RPMI7951 (cell line): ENCODE results near the gene FAM20A. TPM values are rescaled to one million over a fixed set of nuclear protein-coding genes. Genes with fewer than 3 reads are reported as not detected.

Experiments
- DNase-seq: peaks from one replicate; pipeline ENCODE4 v3.0.0-alpha.2; 2012; ENCODE audit warnings: low read depth
- total RNA-seq: library from RNA; depleted of rRNA; stranded (reverse); fragments of >200 nt; shearing (Covaris generic); gene quantifications from 2 replicates; pipeline ENCODE4 v1.2.3, GENCODE V29; 2014

Gene FAM20A
- total RNA-seq, 1 experiment from 2014 or later, result 0.36 TPM

DNA sequence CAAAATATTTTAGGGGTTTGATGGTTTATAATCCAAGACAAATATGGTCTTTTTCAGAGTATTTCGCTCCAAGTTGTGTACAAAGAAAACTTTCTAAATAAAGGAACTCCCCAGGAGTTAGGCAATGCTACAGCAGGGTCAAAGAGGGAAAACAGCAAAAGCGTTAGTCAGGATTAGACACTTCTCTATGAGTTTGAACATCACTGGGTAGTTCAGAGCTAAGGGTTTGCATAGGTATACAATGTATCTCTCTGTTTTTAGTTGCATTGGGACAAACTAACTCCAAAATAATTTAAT lies 34.8 kb downstream of the FAM20A start:
- DNase-seq, result no peak

DNA sequence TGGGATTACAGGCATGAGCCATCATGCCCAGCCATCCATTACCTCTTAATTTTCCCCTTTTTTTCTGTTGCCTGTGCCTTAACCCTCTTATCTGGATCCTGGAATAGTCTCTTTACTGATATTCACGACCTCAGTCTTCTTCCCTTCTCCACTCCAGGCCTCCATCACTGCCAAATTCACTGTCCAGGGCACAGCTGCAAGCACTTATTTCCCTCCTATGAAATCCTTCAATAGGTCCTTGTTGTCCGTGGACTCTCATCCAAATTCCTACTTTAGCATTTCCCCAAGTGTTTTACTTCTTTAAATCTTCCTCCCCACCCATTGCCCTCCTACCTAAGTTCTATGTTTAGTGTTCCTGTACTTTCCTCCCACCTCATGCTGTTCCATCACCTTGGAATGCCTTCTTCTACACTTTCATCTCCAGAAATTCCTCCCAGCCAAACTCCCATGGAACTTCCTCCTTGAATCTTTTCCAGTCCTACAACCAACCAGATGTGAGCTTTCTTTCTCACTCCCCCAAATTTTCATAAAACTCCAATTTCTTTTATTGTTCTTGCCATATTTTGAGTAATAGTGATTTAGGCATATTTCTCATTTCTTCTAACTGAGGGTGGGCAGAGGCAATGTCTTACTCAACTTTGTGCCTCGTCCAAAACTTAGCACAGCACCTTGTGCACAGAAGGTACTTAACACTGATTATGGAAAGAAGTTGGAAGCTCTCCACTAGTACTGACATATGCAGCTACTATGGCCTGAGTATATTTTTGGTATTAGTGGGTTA lies 35.3 kb downstream of the FAM20A start:
- no peak for DNase-seq

DNA sequence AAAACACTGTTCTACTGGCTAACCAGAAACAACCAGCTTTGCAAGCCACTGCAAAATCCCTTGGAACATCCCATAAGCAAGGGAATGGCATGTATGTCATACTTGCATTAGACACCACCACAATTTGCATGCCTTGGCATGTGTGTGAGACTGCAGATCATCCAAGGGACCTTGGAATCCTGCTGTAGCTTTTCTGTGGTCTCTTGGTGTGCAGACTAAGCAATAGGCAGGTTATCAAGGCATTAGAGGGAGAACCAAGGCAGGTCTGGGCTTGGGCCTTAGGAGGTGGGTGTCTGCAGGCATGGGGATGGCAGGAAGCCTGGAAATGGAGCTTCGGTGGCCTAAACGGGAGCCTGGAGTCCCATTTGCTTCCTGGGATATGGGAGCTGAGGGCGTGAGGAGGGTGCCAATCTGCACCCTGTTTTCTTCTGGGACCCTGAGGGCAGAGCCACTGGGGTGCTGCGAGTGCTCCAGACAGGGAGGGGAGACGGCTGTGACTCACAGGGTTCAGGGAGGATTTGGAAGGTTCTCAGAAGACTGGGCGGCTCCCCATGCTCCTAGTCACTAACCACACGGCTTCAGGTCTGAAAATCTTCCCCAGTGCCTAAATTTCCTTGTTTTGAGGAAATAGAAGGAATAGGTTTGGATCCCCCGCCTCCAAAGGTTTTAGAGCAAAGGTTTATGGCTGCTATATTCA lies 36.6 kb downstream of the FAM20A start:
- DNase-seq, result no peak

DNA sequence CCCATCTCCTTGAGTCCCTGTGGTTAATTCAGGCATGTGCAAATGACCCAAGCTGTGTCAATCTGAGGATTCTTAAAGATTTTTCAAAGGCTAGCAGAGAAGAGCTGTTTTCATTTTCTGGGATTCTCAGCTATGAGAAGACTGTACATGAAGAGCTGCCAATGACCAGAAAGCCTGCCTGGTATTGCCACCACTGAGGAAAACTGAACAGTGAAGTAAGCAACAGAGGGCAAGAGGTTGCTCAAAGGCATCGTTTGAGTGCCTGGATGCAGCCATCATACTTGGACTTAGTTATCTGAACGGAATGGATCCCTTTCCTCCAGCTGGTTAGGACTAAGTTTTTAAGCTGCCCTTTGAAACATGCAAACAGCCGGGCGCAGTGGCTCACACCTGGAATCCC lies 38.4 kb downstream of the FAM20A start:
- no peak for DNase-seq

DNA sequence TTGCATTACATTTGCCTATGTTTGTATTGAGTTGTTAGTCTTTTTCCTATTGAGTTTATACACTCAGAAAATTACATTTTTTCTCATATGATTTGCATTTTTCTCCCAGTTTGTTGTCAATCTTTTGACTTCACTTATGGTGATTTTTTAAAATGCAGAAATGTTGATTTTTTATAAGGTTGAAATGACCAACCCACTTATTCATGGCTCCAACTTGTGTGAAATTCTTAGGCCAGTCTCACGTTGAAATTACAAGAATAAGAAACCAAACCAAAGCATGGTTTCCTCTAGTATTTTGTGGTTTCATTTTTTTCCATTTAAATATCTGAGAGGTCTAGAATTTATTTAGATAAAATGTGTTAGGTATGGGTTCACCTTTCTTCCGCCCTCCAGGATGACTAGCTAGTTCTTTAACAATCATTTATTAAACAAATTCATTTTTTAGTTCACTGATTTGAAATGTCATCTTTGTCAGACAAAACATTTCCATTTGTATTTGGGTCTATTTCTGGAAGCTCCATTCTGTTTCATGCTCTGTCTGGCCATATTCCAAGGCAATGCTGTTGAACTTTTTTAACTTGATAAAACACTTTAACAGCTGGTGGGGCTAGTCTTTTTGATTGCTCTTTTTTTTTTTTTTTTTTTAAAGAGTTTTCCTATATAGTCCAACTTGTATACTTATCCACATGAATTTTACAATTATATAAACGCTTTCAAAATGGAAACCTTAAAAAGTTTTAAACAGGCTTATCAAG lies 40.0 kb downstream of the FAM20A start:
- no peak for DNase-seq

DNA sequence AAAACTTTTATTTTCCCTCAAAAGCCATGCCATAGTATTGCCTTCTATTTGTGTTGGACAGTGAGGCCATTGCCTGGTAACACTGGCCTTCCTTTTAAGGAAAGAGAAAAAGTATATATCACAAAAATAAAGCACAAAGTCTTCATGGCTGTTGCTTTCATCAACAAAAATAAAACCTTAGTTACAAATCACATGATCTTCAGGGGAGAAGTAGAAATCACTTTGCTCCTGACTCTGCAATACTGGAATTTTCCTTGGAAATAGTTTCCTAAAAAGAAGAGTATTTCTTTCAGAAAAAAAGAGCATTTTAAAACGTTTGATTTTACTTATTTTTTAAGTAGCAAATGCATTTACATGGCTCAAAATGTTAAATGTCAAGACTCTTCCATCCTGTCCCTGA lies 41.9 kb downstream of the FAM20A start:
- no peak for DNase-seq

DNA sequence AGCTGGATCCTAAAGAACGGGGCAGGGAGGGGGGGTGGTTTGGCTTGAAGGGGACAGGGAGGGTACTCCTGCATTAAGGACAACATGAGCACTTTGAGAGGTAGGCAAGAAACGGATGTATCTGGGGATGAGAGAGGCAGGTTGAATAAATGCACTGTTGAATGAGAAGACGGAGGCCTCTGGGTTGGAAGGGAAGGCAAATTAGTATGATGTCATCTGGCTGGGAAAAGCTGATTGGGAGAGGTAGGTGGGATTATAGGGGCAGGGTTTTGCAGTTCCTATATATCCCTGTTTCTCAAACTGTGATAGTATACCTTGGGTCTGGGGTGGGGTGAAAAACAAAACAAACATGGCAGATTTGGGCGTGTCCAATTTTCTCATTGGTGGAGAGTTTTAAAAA lies 44.6 kb downstream of the FAM20A start:
- no peak for DNase-seq

DNA sequence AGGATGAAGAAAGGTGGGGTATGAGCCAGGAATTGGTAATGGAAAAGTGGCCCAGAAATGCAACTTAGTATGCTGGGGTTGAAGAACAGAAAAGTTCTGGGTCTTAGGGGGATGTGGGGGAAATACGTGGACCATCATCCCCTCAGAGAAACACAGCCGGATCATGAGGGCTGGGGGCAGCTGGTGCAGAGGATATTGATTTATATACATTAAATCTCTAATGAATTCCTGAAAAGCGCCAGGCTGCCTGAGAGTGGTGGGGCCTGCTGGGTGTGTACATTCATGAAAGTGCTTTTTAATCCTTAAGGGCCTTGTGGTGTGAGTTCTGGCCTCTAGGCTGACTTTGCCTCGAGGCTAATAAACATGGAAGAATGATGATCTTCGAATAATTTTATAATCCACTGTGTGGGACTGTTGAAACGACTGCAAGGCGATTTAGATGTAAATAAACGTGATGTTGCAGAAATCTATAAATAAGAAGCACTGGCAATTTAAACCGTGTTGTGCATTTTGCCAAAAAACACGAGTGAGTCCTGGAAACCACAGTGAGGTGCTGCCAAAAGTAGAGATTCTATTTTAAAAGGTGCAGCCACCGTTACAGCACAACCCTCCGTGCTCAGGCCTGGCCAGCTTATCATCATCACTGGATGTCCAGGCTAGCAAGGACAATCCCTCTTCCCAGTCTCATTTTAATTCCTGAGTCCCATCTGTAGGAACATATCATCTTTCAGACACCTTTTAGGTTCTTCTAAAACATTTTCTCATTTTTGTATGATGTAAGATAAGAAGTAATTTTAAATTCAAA lies 56.9 kb downstream of the FAM20A start:
- no peak for DNase-seq

DNA sequence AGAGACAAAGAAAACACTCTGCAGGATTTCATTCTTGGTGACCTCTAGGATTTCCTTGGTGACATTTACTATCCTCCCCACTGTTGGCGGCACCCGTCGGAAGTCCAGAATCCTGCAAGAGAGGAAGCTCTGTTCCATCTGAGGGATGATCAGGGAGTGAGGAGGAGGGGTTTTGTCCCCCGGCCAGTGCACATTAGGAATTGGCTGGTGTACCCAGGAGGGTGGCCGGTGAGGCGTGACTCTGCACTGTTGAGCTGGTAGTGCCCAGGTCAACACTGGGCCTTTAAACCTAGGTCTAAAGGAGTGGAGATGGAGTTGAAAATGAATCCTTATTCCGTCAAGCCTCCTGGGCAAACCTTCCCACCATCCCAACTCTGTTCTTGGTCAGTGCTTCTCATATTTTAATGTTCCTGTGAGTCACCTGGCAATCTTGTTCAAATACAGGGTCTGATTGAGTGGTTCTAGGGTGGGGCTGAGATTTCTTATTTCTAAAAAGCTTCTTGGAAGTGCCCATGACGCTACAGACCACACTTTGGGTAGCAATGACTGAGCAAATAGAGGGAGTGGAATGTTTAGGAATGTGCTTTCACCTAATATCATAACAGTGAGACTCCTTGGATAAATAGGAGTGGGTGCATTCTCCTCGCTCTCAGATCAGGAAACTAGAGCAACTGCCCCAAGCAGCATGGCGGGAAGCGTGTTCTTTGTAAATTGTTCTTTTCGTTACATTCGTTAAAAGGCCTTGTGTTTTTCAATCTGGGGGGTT lies 58.3 kb downstream of the FAM20A start:
- DNase-seq, result no peak

DNA sequence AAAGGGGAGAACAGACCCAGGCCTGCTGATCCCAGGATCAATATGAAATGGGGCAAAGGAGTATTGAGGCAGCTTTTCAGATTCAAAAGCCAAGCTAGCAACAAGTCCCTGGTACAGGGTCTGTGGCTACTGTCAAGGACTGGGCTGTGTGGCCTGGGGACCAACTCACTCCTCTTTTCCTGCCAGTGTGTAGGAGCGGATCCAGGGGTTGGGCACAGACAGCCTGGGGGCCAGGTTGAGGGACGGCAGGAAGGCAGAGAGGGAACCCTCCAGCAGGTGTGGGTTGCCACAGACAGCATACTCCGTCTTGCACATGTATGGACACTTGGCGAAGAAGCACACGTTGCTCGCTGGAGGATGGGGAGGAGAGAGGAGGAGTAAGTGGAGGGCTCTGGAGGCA lies 59.4 kb downstream of the FAM20A start:
- no peak for DNase-seq

DNA sequence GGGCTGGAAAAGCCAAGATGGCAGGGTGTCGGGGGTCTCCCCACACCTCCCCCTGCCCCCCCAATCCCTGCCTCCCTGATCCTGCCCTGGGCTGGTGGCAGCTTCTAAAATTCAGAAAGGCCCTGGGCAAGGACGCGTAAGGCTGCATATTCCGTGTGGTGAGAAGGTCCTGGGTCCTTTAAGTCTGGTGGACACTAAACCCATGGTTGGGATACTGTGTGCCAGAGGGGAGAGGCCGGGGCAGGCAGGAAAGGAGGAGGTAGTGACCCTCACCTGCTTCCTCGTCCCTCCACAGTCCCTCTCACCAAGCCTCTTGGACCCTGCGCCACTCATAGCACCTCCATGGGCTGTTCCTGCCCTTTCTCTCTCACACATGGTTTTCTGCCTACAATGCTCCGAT lies 60.2 kb downstream of the FAM20A start:
- no peak for DNase-seq

DNA sequence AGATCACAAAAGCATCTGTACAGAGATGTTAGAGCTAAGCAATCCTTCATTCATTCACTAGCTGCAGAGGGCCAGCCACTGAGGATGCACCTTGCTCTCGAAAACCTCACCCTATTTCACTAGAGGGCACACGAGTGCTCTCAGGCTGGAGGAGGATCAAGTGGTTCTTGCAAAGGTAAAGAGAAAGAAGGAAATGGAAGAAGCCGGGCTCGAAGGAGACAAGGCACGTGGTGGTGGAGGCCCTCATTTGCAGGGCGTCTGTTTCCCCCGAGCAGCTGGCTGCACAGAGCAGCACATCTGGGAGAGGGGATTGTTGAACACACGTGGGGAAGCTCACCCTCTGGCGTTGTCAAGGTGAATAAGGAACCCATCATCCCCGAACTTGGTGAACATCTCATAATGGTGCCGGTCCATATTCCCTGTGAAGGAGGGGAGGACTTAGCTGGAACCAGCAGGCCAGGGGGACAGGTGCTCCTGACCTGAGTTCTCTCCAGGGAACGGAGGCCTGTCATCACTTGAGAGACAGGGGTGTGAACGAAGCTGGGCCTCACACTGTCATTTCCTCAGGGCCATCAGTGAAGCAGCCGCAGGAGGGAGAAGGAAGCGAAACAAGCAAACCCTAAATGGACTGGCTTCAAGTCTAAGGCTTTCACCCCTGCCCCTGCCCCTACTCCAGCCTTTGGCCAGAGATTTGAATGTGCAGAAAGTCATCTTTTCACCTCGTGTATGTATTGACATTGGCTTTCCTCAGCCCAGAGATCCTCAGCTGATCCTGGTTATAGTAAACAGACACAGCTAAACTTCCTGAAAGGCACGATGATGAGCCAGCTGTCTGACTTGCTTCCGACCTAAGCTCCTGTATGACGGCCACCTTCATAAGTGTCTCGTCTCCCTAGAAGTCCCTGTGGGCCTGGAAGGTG lies 61.4 kb downstream of the FAM20A start:
- DNase-seq, result no peak

DNA sequence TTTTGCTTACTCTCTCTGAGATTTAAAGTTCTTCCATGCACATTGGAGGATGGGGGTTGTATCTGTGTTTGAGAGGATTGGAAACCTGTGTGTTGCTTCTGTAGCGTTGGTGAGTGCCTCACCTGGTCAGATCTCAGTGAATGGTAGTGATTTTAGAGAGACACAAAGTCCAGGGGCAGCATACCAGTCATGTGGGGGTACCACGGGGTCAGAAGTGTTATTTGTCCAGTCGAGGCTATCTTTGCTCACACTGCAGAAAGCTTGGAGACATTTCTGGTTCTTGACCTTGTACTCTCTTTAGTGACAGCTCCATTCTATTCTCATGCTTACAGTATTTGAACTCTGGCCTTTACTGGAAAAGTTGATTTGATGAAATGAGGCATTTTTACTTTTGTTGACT lies 65.2 kb downstream of the FAM20A start:
- DNase-seq, result no peak

DNA sequence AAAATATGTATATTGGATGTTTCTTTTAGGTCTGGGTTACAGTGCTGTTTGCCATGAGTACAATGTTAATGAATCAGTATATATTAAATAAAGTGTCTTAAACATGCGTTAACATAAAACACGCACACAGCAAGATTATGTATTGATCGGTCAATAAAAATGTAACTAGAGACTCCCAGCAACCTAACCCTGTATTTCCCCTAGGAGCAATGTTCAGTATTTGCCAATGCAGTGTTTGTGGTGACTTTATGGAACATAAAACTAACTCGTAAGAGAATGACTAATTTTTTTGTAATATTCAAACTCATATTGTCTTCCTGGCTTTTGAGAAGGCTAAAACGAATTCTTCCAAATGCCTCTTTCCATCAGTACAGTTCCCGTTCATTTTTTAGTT lies 66.5 kb downstream of the FAM20A start:
- no peak for DNase-seq

DNA sequence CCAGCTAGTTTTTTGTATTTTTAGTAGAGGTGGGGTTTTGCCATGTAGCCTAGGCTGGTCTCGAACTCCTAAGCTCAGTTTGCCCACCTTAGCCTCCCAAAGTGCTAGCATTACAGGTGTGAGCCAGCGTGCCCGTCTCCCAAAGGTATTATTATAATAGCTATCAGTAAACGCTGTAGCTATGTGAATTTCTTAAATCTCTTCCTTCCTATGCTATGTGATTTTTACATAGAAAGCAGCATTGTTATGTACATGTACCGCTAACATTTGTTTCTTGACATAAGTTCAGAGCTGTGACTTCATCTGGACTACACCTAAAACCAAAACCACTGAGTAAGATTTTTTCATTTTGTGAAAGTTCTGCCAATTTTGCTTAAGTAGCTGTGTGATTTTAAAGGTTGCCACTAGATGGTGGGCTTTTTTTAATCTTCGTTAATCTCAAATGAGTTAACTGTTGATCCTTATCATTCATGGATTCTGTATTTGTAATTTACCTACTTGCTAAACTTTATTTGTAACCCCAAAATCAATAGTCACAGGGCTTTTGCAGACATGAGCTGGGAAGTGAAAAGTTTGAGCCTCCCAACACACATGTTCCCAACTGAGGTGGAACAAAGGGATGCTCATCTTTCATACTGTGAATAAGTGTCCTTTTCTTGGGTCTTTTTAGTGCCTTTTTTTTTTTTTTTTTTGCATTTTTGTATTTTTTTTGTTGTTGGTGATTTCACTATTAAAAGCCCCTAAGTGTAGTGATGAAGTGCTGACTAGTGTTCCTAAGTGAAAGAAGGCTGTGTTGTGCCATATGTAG lies 67.1 kb downstream of the FAM20A start:
- peak; percentile 47 for DNase-seq

DNA sequence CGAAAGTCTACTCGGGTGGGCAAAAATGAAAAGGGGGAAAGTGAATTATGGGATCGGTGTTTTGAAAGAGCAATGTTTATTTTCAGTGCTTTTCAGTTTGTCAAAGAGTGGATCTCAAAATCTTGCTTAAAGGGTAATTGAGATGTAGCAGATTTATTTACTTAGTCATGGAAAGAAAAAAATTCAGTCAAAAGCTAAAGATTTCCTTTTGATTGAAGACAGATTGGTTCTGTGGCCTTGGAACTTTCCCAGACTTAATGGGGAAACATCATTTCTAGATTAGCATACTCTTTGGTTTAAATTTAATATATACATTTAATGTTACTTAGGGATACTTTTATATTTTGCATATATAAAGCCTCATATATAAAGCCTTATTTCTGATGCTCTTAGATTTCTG lies 68.3 kb downstream of the FAM20A start:
- no peak for DNase-seq

DNA sequence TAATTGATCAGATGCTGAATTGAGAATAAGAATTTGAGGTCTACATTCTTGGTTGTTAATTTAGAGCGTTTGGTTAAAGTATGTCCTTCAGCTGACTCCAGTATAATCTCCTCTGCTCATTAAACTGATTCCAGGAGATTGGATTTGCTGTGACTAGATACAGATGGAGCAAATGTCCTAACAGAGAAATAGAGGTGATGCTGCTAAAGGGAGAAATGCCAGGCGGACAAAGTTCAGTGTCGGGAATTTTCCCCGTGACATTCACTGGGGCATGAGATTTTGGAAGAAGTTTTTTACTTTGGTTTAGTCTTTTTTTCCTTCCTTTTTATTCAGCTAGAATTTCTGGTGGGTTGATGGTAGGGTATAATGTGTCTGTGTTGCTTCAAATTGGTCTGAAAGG lies 69.9 kb downstream of the FAM20A start:
- no peak for DNase-seq

DNA sequence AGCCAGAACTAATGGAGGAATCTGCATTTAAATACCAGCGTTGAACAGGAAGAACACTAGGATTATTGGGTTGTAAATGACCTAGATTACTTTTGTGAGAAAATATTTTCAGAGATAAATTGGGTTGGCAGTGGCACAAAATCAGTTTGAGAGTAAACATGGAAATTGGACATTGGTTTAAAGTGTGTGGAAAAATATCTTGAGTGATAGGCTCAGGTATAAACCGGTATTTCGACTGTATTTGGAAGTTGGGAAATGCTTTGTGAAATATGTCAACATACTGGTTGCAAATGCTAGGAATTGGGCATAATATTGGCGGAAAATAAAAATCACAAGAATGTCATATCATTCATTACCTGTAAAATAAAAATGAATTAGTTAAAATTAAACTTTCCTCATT lies 73.9 kb downstream of the FAM20A start:
- no peak for DNase-seq

DNA sequence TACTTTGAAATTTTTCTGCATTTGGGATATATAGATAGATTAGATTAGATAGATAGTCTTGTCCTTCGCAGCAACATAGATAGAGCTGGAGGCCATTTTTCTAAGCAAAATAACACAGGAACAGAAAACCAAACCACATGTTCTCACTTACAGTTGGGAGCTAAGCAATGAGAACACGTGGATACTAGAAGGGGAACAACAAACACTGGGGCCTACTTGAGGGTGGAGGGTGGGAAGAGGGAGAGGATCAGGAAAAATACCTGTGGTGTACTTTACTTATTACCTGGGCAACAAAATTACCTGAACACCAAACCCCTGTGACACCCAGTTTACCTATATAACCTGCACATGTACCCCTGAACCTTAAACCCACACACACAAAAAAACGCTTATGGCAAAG lies 74.6 kb downstream of the FAM20A start:
- no peak for DNase-seq

DNA sequence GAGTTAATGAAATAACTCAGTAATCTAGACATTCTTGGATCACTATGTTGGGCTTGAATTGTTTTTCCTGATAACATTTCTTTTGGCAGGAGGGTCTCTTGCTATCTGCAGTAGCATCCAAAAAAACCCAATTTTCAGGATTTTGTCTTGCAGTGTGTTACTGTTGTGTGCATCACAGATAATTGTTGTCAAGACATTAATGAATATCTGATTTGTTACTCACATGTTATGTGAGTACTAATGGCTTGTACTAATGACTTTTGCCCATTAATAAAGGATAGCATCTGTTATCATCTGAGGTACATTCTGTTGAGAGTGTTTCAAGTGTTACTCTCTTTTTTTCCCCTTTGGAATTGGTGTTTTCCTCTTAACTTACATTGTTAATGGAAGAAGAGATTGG lies 78.9 kb downstream of the FAM20A start:
- no peak for DNase-seq
